ENCODE measurements around the gene ABCG4. TPM values are rescaled to one million over a fixed set of nuclear protein-coding genes. Genes with fewer than 3 reads are reported as not detected.
A peak's percentile ranks its signal among the peaks of the same experiment; 100 is the strongest.

ABCG4 gene
- total RNA-seq, 1 experiment from 2014 or later: 1.9 TPM

- Histone ChIP-seq H4K20me1 (ENCODE audit: insufficient read depth) (no peaks in the 10 kb centered on the region), H3K9me2 (ENCODE audit: insufficient read depth) (no peaks in the 10 kb centered on the region), H3K4me3 (replicated peaks in 1 of 2; ENCODE audit: low read depth in 1 of 2, low read length in 2 of 2) (peak overlapping the region; percentile 48 to 72), H2AFZ (ENCODE audit: low read depth, low read length, poor library complexity, severe bottlenecking) (no peak overlapping the region), H3K27me3 (ENCODE audit: insufficient read depth, low read length) (no peaks in the 10 kb centered on the region), H3K4me2 (ENCODE audit: low read length) (peak overlapping the region; percentile 97), H3K4me1 (ENCODE audit: control insufficient read depth in 1 of 2, insufficient read depth in 2 of 2, low read length in 2 of 2) (peaks cover 6 to 23% of the 10 kb centered on the region in 2 experiments; a peak in 3 of 4 replicates), H3K36me3 (ENCODE audit: control insufficient read depth in 1 of 2, insufficient read depth in 2 of 2, low read length in 2 of 2) (no peaks in the 10 kb centered on the region), H3K27ac (ENCODE audit: low read depth, low read length) (no peak overlapping the region), H3K79me2 (ENCODE audit: insufficient read depth, low read length) (no peaks in the 10 kb centered on the region), H3K9me3 (ENCODE audit: control insufficient read depth in 1 of 2, insufficient read depth in 1 of 2, low read depth in 1 of 2, low read length in 2 of 2) (no peaks in the 10 kb centered on the region), H3K9ac (ENCODE audit: low read length) (peak overlapping the region; percentile 61; the same call in 1 of the 2 replicates)
- DNase-seq (ENCODE audit: low read depth, low spot score) (no peak), ATAC-seq (no peak)
- POLR2A ChIA-PET: no interaction called here
- BruUV-seq (replicated peaks): no TSS peak
- RAD21 ChIA-PET (ENCODE audit: low non-redundant PET in 1 of 2, low total read pairs in 2 of 2, uncharacterized antibody in 2 of 2, unreplicated experiment in 2 of 2): no interaction called here
- intact Hi-C loops (cut with micrococcal nuclease): loop anchor here (5.0 kb wide), 1 partner anchor 322 kb away; no protein-coding TSS in a partner anchor
- CTCF ChIA-PET: no interaction called here
- TF ChIP-seq EGR1 (IDR thresholded peaks at IDR 0.05; ENCODE audit: low read depth) (no peak), CBX3 (IDR thresholded peaks at IDR 0.05; ENCODE audit: low read depth) (no peak), JUND (IDR thresholded peaks at IDR 0.05) (no peak), MAX (IDR thresholded peaks at IDR 0.05) (no peak), POLR2A (IDR thresholded peaks at IDR 0.05; ENCODE audit: borderline replicate concordance, extremely low read depth, insufficient read depth, insufficient read length) (no peak), YY1 (IDR thresholded peaks at IDR 0.05; ENCODE audit: extremely low read depth, insufficient replicate concordance, low read depth, low read length) (no peak), ZBTB33 (IDR thresholded peaks at IDR 0.05; ENCODE audit: extremely low read depth, insufficient replicate concordance, low read length) (no peak), EZH2 (IDR thresholded peaks at IDR 0.05) (no peak)
Observed at GRCh38 chr11:119149786-119150275, 979 bp downstream of the ABCG4 start.
